HG03025 (cell line): ENCODE measurements around the gene CYP4V2.
"Not testable (repeated sequence)": the region's sequence is repeated elsewhere in the genome, so short reads cannot be mapped to it uniquely, and the experiment has no call there.

ENCODE experiments used
- ATAC-seq: cut with Tn5 transposase; IDR thresholded peaks from one replicate; pipeline ENCODE4 v1.9.1; 2021; ENCODE audit warnings: mild to moderate bottlenecking, moderate library complexity; ENCODE audit not compliant: unreplicated experiment, low FRiP score

Gene CYP4V2

DNA sequence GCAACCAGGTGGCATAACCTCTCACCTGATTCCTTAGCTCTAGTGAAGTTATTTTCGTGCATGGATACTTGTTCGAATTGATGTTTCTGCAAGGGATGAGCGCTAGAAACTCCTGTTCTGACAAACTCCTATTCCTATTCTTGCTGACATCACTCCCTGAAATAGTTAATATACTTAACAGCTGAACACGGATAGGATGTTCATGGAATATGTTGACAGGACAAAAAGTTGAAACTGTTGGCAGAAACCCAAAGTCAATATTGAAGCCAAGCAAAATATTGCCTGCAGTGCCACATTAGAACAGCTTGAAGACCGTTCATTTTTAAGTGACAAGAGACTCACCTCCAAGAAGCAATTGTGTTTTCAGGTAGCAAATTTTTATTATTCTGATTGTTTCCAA is 35.9 kb downstream of the CYP4V2 start, which contains the start of gene KLKB1:
KLKB1 (plus strand) TSS at position 287 of the 400 bp plus-strand sequence. CDS start 689 bp downstream, outside the sequence.
- no peak for ATAC-seq

- ATAC-seq: no peak
Measured at GRCh38 chr4:186227744-186228513, 36.6 kb downstream of the CYP4V2 start.

DNA sequence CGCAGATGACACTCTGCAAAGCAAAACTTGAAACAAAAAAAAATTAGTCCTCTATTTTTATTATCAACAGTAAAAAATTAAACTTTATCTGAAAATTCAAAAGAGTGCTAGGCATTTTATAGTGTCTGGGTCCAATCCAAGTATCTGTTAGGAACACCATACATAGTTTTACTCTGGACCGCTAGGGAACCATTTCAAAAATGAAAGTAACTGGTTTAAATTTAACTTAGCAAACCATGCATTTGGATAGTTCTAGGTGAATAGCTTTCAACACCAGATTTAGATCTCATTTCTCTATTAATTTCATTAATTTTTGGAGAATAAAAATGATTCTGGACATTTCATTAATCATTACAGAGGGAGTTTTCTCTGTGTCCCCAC is 37.1 kb downstream of the CYP4V2 start:
- ATAC-seq: no peak

DNA sequence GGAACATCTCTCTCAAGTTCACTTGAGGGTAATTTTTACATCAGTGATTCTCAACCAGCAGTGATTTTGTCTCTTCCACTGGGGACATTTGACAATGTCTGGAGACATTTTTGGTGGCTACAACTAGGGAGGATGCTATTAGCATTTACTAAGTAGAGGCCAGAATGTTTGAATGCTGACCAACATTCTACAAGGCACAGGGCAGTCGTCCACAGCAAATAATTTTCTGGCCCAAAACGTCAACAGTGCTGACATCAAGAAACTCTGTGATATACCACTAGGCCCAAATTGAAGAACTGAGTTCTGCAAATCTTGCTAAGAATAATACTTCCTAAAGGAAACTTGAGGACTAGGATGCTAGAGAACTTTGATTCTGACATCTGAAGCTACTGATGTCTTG is 43.0 kb downstream of the CYP4V2 start:
- ATAC-seq: no peak

DNA sequence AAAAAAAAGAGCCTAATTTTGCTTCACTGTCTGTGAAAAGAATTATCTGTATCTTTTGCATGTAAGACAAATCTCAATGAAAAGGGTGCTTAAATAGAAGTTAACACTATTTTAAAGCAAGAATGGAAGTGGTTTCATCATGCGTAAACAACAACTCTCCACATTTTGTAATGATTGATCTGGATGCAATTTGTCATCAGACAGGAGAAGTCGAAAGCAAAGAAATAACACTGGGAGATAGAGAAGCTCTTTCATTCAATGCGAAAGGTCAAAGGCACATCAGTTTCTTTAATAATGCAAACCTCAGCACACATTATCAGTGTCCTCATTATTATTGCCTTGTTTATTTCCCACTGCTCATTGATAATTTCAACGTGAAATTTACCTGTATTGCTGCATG is 44.8 kb downstream of the CYP4V2 start:
- ATAC-seq: no peak

DNA sequence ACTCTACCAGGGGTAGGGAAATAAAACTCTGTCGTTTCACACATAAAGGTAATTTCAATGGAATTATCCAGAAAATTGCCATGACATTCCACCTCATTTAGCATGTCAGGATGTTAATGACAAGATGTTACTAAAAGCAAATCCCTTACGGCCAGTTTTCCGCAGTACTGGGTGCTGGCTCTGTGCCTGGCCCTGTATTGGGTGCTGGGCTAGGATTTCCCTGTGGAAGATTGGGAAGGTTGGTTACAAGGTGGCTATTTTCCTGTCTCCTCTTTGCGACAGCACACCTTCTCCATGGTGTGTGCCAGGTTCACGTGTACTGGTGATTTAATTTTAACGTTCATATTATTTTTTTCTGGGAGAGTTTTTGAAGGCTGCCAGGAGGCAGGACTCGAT is 49.1 kb downstream of the CYP4V2 start:
- ATAC-seq: no peak

- ATAC-seq: no peak
Measured at GRCh38 chr4:186240848-186241491, 49.6 kb downstream of the CYP4V2 start.

DNA sequence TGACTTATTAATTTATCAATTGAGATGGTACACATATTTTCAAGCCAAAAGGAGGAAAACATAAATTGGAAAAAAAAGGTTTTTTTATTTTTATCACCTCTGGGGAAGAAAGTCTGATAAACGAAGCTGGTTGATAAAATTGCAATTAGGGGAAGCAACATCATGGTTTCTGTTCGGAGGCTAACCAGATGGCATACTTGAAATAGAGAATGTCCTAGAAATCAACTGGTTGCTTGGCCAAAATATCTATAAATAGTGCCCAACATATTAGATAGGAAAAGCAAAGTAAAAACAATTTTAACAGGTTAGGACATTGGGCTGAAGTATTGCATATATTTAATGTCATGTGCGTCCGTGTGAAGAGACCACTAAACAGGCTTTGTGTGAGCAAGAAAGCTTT is 50.2 kb downstream of the CYP4V2 start:
- no peak for ATAC-seq

DNA sequence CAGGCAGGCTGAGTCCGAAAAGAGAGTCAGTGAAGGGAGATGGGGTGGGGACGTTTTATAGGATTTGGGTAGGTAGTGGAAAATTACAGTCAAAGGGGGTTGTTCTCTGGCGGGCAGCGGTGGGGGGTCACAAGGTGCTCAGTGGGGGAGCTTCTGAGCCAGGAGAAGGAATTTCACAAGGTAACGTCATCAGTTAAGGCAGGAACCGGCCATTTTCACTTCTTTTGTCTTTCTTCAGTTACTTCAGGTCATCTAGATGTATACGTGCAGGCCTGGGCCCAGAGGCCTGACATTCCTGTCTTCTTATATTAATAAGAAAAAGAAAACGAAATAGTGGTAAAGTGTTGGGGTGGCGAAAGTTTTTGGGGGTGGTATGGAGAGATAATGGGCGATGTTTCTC is 50.7 kb downstream of the CYP4V2 start:
- ATAC-seq: not testable (repeated sequence)

- ATAC-seq: no peak
Measured at GRCh38 chr4:186243331-186243730, 52.0 kb downstream of the CYP4V2 start.

- no peak for ATAC-seq
Measured at GRCh38 chr4:186244835-186245234, 53.5 kb downstream of the CYP4V2 start.

GRCh38 chr4:186247062-186247752 is 55.8 kb downstream of the CYP4V2 start:
- ATAC-seq: not testable (repeated sequence)

- ATAC-seq: no peak
Measured at GRCh38 chr4:186248643-186249042, 57.3 kb downstream of the CYP4V2 start.

GRCh38 chr4:186249785-186250754 is 58.7 kb downstream of the CYP4V2 start:
- no peak for ATAC-seq

- no peak for ATAC-seq
Measured at GRCh38 chr4:186250760-186251159, 59.4 kb downstream of the CYP4V2 start.

GRCh38 chr4:186255122-186255521 is 63.8 kb downstream of the CYP4V2 start:
- no peak for ATAC-seq

- no peak for ATAC-seq
Measured at GRCh38 chr4:186258216-186258811, 66.9 kb downstream of the CYP4V2 start.

DNA sequence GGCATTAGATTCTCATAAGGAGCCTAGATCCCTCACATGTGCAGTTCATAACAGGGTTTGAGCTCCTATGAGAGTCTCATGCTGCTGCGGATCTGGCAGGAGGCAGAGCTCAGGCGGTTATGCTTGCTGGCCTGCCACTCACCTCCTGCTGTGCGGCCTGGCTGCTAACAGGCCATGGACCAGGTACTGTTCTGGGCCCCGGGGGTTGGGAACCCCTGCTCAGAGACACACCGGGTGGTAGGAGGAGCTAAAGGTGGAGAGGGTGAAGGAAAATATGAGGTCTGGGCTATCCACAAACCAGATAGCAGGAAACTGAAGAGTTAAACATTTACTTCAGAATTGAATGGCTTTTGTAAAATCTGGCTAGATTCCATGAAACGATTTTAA is 68.7 kb downstream of the CYP4V2 start:
- ATAC-seq: no peak
